GM23248 (cell line): ENCODE results near the gene RBM10.

ENCODE experiments used
- EZH2 ChIP-seq: fragments of 200-600 bp; sonication (generic); IDR thresholded peaks from 2 replicates; pipeline ENCODE4 v1.6.1; 2018; ENCODE audit warnings: antibody characterized with exemption, mild to moderate bottlenecking; ENCODE audit not compliant: insufficient read depth, poor library complexity, severe bottlenecking
- EZH2phosphoT487 ChIP-seq: fragments of 200-600 bp; sonication (generic); IDR thresholded peaks from 2 replicates; pipeline ENCODE4 v1.6.1; 2018; ENCODE audit warnings: antibody characterized with exemption, moderate library complexity, mild to moderate bottlenecking, low read depth; ENCODE audit not compliant: insufficient read depth

DNA sequence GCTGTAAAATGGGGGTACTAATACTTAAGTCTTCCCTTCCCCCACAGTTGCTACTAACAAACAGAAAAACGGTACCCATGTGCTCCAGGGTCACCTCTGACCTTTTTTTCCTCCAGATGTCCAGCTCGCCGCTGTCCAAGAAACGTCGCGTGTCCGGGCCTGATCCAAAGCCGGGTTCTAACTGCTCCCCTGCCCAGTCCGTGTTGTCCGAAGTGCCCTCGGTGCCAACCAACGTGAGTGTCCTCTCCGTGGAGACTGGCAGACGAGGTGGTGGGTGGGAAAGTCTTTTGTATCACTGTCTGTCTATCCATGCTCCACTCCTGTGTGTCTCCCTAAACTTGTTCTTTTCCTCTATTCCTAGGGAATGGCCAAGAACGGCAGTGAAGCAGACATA is 53.7 kb downstream of the RBM10 start:
- TF ChIP-seq EZH2phosphoT487 (no peak), EZH2 (no peak)
